Measurements from ENCODE around the gene ALDOC. TPM values are rescaled to one million over a fixed set of nuclear protein-coding genes. Genes with fewer than 3 reads are reported as not detected.

The ALDOC gene
- total and polyA plus RNA-seq, 2 experiments from 2014 or later: 33.5 to 157 TPM

- TF ChIP-seq ZNF462 (CRISPR knock-in tag; IDR thresholded peaks at IDR 0.05) (no peak), STAT1 (IDR thresholded peaks at IDR 0.05; ENCODE audit: unreplicated experiment) (no peak), POLR2AphosphoS5 (IDR thresholded peaks at IDR 0.05; ENCODE audit: low read depth) (no peak), EZH2 (IDR thresholded peaks at IDR 0.05; ENCODE audit: low read depth, unreplicated experiment) (no peak), ZNF114 (CRISPR knock-in tag; IDR thresholded peaks at IDR 0.05) (no peak)
- Histone ChIP-seq H2AFZ (no peak overlapping the region), H4K20me1 (replicated peaks; ENCODE audit: insufficient read depth) (peaks cover 3% of the 10 kb centered on the region), H3K27ac (ENCODE audit: low read depth) (no peak overlapping the region), H3K4me1 (ENCODE audit: insufficient read depth) (peaks cover 31% of the 10 kb centered on the region), H3K27me3 (ENCODE audit: insufficient read depth) (peaks cover 4% of the 10 kb centered on the region; the same call in 1 of the 2 replicates), H3K79me2 (replicated peaks; ENCODE audit: insufficient read depth) (peaks cover 19% of the 10 kb centered on the region), H3K9me2 (ENCODE audit: insufficient read depth) (no peaks in the 10 kb centered on the region), H3K4me3 (no peak overlapping the region), H3F3A (replicated peaks; ENCODE audit: low read depth) (peaks cover 19% of the 10 kb centered on the region), H3K36me3 (ENCODE audit: insufficient read depth) (peaks cover 15% of the 10 kb centered on the region), H3K4me2 (no peak overlapping the region)
- Mint-ChIP-seq H3K27me3 (ENCODE audit: insufficient read depth, low read depth, poor library complexity) (peaks cover 19% of the 10 kb centered on the region), H3K4me1 (peaks cover 35% of the 10 kb centered on the region), H3K9me3 (no peaks in the 10 kb centered on the region), H3K4me3 (no peak overlapping the region), H3K27ac (no peak overlapping the region), H3K36me3 (ENCODE audit: low read depth) (peaks cover 28% of the 10 kb centered on the region)
- ATAC-seq (no peak), DNase-seq (ENCODE audit: low spot score) (no peak)
These were observed 2.7 kb downstream of the ALDOC start for GRCh38 chr17:28573966-28574480.

GRCh38 chr17:28573521-28573920 lies 3.2 kb downstream of the ALDOC start:
- no peak for TF ChIP-seq STAT1 (IDR thresholded peaks at IDR 0.05; ENCODE audit: unreplicated experiment)
- TF ChIP-seq JUNB (IDR thresholded peaks at IDR 0.05; ENCODE audit: unreplicated experiment): no peak
- TF ChIP-seq NANOG (IDR thresholded peaks at IDR 0.05; ENCODE audit: borderline replicate concordance): no peak
- TF ChIP-seq ZNF331 (CRISPR knock-in tag; IDR thresholded peaks at IDR 0.05; ENCODE audit: low read depth): no peak
- no peak for TF ChIP-seq POLR2AphosphoS5 (IDR thresholded peaks at IDR 0.05; ENCODE audit: low read depth)
- TF ChIP-seq ETS1 (IDR thresholded peaks at IDR 0.05): no peak
- no peak for TF ChIP-seq CREB1 (CRISPR knock-in tag; IDR thresholded peaks at IDR 0.05; ENCODE audit: low read depth)
- TF ChIP-seq REST (IDR thresholded peaks at IDR 0.05; ENCODE audit: unreplicated experiment): no peak
- no peak for TF ChIP-seq EZH2phosphoT487 (IDR thresholded peaks at IDR 0.05; ENCODE audit: unreplicated experiment)
- Histone ChIP-seq H4K20me1 (replicated peaks; ENCODE audit: insufficient read depth) (peaks cover 3% of the 10 kb centered on the region), H3K4me3 (no peak overlapping the region), H3K79me2 (replicated peaks; ENCODE audit: insufficient read depth) (peaks cover 24% of the 10 kb centered on the region), H3K9me2 (ENCODE audit: insufficient read depth) (no peaks in the 10 kb centered on the region), H3F3A (replicated peaks; ENCODE audit: low read depth) (peaks cover 19% of the 10 kb centered on the region), H3K27ac (ENCODE audit: low read depth) (no peak overlapping the region), H3K4me2 (no peak overlapping the region), H2AFZ (no peak overlapping the region), H3K36me3 (ENCODE audit: insufficient read depth) (peaks cover 10% of the 10 kb centered on the region), H3K4me1 (ENCODE audit: insufficient read depth) (peaks cover 31% of the 10 kb centered on the region), H3K27me3 (ENCODE audit: insufficient read depth) (peaks cover 4% of the 10 kb centered on the region; the same call in 1 of the 2 replicates)
- DNase-seq (ENCODE audit: low spot score) (no peak), ATAC-seq (no peak)
- Mint-ChIP-seq H3K4me3 (no peak overlapping the region), H3K36me3 (ENCODE audit: low read depth) (peaks cover 23% of the 10 kb centered on the region), H3K27me3 (ENCODE audit: insufficient read depth, low read depth, poor library complexity) (peaks cover 19% of the 10 kb centered on the region), H3K9me3 (no peaks in the 10 kb centered on the region), H3K27ac (no peak overlapping the region), H3K4me1 (peaks cover 35% of the 10 kb centered on the region)
